GM18909 (cell line): ENCODE measurements around the gene CHIC2.
"Not testable (repeated sequence)": the region's sequence is repeated elsewhere in the genome, so short reads cannot be mapped to it uniquely, and the experiment has no call there.

Experiments
- ATAC-seq: cut with Tn5 transposase; IDR thresholded peaks from one replicate; pipeline ENCODE4 v1.9.1; 2021; ENCODE audit warnings: mild to moderate bottlenecking; ENCODE audit not compliant: unreplicated experiment, poor library complexity

The CHIC2 gene

DNA sequence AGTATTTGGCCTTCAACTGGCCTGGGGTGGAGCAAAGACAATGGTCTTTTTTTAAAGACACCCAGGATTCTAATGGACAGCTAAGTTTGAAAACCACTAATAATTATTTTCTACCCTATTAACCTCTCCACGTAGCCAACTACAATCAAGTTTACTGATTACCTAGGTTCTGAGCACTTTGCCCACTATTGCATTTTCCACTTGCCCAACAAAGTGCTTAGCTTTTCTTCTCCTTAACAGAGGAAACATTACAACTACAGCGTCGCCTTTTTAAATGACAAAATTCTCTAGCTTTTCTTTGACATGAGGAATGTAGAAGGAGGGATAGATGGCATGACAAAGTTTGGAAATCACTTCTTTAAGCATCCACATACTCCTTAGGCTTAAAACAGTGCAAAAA is 2.0 kb downstream of the CHIC2 start:
- no peak for ATAC-seq

DNA sequence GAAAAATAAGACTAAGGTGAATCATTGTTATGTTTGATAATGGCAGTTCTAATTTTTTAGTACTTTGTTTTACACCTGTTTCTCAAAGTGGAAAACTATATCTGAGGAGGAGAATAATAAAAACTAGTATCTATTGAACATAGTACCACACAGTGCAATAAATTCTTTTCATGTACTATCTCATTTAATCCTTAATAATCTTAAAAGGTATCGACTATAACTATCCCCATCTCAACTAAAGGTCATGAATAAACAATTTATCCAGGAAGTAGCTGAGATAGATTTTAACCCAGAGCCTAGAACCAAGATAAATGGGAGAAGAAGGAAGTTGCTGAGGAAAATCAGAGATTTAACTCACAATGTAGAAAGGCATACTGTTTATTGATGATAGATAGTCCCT is 2.5 kb downstream of the CHIC2 start:
- no peak for ATAC-seq

DNA sequence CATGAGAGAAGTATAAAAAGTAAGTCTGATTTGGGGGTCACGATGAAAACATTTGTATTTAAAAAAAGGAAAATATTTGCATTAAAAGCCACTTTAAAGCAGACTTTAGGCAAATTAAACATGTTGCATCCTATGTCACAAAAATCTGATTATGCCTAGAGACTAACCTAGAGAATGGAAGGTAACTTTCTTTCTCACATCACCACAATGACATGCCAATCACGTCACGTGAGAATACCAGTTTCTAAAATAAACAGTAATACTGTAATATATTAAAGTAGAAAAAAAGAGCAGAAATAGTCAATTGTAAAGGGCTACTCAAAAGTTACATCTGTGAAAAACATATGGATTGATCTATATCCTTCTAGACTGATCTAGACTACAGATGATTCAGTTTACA is 3.3 kb downstream of the CHIC2 start:
- no peak for ATAC-seq

DNA sequence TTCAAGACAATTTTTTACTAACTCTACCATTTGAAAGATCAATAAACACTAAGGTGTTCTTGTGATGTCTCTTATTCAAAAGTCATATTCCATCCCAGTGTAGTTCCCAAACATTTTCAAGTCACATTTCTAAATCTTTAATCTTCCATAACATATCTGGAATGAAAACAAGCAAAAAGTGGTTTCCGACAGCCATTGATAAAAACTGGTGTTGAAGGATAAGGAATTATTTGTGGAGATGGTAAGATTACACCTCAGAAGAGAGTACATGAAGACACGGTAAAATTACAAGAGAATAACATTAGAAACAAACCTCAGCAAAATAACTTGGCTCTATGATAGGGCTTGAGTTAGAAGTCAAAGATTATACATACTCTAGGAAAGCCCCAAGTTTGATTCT is 4.3 kb downstream of the CHIC2 start:
- no peak for ATAC-seq

GRCh38 chr4:54058171-54058570 is 6.2 kb downstream of the CHIC2 start:
- no peak for ATAC-seq

DNA sequence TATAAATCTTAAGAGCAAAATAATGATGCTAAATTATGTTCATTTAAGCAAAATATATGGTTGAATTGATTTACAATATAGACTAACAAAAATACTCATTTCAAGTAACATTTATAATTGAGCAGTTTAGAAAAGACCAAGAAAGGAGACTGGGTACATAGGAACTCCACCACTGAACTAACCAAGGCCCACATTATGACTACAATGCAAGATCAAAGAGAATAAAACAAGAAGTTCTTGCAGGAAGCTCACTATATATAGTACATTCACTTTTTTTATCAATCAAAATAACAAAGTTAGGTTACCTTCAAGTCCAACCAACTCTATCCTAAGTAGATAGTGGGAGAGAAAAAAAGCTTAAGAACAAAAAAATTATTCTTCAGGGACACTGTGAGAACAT is 8.0 kb downstream of the CHIC2 start:
- no peak for ATAC-seq

DNA sequence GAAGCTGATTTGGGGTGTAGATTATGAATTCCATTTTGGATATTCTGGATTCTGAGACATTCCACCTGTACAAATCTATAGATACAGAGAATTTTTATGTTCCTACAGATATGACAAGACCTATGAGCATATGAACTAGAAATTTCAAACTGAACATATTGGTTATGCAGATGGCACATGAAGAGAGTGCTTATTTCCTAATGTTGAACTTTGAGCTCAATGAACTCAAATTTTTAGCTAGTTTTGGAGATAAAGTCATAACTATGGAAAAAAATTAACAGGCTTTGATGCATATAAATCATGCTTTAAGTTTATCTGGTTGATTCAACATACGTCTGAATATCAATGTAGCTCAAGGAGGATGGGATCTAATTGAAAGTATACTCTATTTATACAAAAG is 8.9 kb downstream of the CHIC2 start:
- ATAC-seq: no peak

GRCh38 chr4:54054501-54054900 is 9.9 kb downstream of the CHIC2 start:
- ATAC-seq: no peak

- not testable (repeated sequence) for ATAC-seq
These were observed 11.1 kb downstream of the CHIC2 start for GRCh38 chr4:54053322-54053721.

- ATAC-seq: no peak
These were observed 14.0 kb downstream of the CHIC2 start for GRCh38 chr4:54050214-54050904.

DNA sequence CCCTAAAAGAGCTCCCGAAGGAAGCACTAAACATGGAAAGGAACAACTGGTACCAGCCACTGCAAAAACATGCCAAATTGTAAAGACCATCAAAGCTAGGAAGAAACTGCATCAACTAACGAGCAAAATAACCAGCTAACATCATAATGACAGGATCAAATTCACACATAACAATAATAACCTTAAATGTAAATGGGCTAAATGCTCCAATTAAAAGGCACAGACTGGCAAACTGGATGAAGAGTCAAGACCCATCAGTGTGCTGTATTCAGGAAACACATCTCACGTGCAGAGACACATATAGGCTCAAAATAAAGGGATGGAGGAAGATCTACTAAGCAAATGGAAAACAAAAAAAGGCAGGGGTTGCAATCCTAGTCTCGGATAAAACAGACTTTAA is 20.8 kb downstream of the CHIC2 start:
- ATAC-seq: not testable (repeated sequence)

DNA sequence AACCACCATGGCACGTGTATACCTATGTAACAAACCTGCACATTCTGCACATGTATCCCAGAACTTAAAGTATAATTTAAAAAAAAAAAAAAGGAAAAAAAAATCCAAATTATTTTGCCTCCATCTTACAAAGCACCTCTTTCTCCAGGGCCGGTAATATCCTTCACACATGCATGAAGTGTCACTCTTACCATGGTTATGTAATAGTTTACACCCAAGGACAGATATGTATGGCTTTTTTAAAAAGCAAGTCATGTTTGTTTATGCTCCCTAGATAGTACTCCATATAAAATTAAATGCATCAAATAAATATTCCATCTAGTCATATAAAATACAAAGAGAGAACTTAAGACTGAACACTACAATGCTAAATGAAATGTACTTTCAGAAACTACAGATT is 22.5 kb downstream of the CHIC2 start:
- no peak for ATAC-seq

DNA sequence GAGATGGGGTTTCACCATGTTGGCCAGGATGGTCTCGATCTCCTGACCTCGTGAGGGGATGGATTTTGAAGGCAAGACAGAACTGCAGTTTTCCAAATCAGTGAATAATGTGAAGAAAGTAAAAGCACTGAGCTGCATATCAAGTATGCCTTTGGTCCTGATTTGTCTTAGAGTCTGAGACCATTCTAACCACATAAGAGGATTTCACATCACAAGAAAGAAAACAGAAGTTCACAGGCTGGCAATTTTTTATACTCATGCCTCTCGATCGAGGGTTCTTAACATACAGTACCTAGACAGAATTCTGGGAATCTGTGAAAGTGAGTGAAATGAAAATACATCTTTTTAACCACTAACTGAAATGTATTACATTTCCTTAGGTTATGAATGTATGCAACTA is 23.3 kb downstream of the CHIC2 start:
- no peak for ATAC-seq

DNA sequence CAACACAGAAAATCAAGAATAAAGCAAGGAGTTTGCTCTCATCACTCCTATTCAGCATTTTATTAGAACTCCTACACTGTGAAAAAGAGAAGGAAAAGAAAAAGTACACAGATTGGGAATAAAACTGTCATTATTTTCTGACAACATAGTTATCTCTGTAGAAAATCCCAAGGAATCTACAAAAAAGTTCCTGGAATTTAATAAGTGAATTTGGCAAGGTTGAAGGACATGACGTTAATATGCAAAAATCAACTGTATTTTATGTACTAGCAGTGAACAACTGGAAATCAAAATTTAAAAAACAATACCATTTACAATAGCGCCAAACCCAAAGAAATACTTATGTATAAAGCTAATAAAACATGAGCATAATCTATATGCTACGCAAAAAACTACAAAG is 26.3 kb downstream of the CHIC2 start:
- no peak for ATAC-seq

- ATAC-seq: no peak
These were observed 28.2 kb downstream of the CHIC2 start for GRCh38 chr4:54036184-54036583.

- no peak for ATAC-seq
These were observed 31.8 kb downstream of the CHIC2 start for GRCh38 chr4:54032558-54033135.

- no peak for ATAC-seq
These were observed 37.1 kb downstream of the CHIC2 start for GRCh38 chr4:54027311-54027710.

GRCh38 chr4:54025582-54025981 is 38.8 kb downstream of the CHIC2 start:
- no peak for ATAC-seq

DNA sequence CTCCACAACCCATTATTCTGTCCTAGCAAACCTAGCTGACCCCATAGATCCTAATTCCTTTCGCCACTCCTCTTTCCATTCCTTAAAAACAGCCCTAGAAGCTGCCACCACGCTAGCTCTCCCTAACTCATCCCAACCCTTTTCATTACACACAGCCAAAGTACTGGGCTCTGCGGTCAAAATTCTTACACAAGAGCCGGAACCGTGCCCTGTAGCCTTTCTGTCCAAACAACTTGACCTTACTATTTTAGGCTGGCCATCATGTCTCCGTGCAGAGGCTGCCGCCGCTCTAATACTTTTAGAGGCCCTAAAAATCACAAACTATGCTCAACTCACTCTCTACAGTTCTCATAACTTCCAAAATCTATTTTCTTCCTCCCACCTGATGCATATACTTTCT is 41.4 kb downstream of the CHIC2 start:
- not testable (repeated sequence) for ATAC-seq

- no peak for ATAC-seq
These were observed 46.4 kb downstream of the CHIC2 start for GRCh38 chr4:54017974-54018373.

- ATAC-seq: no peak
These were observed 47.1 kb downstream of the CHIC2 start for GRCh38 chr4:54017308-54017707.

- no peak for ATAC-seq
These were observed 47.9 kb downstream of the CHIC2 start for GRCh38 chr4:54016504-54016903.
